HG03460 (cell line): ENCODE measurements around the gene LGR5.
"Not testable (repeated sequence)": the region's sequence is repeated elsewhere in the genome, so short reads cannot be mapped to it uniquely, and the experiment has no call there.

Source experiments
- ATAC-seq: cut with Tn5 transposase; IDR thresholded peaks from one replicate; pipeline ENCODE4 v1.9.1; 2021; ENCODE audit not compliant: unreplicated experiment

The LGR5 gene

GRCh38 chr12:71469258-71469750 lies 29.7 kb downstream of the LGR5 start:
- no peak for ATAC-seq

GRCh38 chr12:71472441-71472911 lies 32.9 kb downstream of the LGR5 start:
- ATAC-seq: no peak

- no peak for ATAC-seq
These were observed 35.2 kb downstream of the LGR5 start for GRCh38 chr12:71474791-71475190.

- no peak for ATAC-seq
These were observed 35.7 kb downstream of the LGR5 start for GRCh38 chr12:71475280-71475679.

- no peak for ATAC-seq
These were observed 36.9 kb downstream of the LGR5 start for GRCh38 chr12:71476513-71476912.

- no peak for ATAC-seq
These were observed 38.0 kb downstream of the LGR5 start for GRCh38 chr12:71477609-71478008.

GRCh38 chr12:71478270-71478669 lies 38.7 kb downstream of the LGR5 start:
- ATAC-seq: no peak

GRCh38 chr12:71484272-71484905 lies 44.8 kb downstream of the LGR5 start:
- no peak for ATAC-seq

GRCh38 chr12:71490844-71491243 lies 51.2 kb downstream of the LGR5 start:
- not testable (repeated sequence) for ATAC-seq

GRCh38 chr12:71492604-71493003 lies 53.0 kb downstream of the LGR5 start:
- ATAC-seq: no peak

- ATAC-seq: no peak
These were observed 60.2 kb downstream of the LGR5 start for GRCh38 chr12:71499834-71500233.

GRCh38 chr12:71503579-71504391 lies 64.2 kb downstream of the LGR5 start:
- no peak for ATAC-seq

GRCh38 chr12:71504476-71504875 lies 64.9 kb downstream of the LGR5 start:
- no peak for ATAC-seq

GRCh38 chr12:71509705-71510104 lies 70.1 kb downstream of the LGR5 start:
- no peak for ATAC-seq

- ATAC-seq: no peak
These were observed 77.7 kb downstream of the LGR5 start for GRCh38 chr12:71517145-71517846.

- ATAC-seq: no peak
These were observed 81.5 kb downstream of the LGR5 start for GRCh38 chr12:71521125-71521524.

GRCh38 chr12:71524626-71525025 lies 85.0 kb downstream of the LGR5 start:
- ATAC-seq: no peak

- no peak for ATAC-seq
These were observed 94.1 kb downstream of the LGR5 start for GRCh38 chr12:71533703-71534102.

GRCh38 chr12:71536279-71536938 lies 96.8 kb downstream of the LGR5 start:
- no peak for ATAC-seq

- ATAC-seq: no peak
These were observed 97.5 kb downstream of the LGR5 start for GRCh38 chr12:71536939-71537622.
